Sigmoid colon (tissue), 7 donors: ENCODE data around the gene NPR1. TPM values are rescaled to one million over a fixed set of nuclear protein-coding genes. Genes with fewer than 3 reads are reported as not detected.
"Not testable (repeated sequence)": the region's sequence is repeated elsewhere in the genome, so short reads cannot be mapped to it uniquely, and the experiment has no call there.

Experiments
- DNase-seq: peaks from one replicate; pipeline ENCODE4 v3.0.0-alpha.2; 2019
- H3K27ac ChIP-seq, 4 donors: fragments of 200-600 bp; sonication (generic); one replicate each; pipeline ENCODE4 v1.5.1; 2016 to 2019; ENCODE audit warnings: mild to moderate bottlenecking in 1 of 4
- H3K27me3 ChIP-seq, 3 donors: fragments of 200-600 bp; sonication (generic); one replicate each; pipeline ENCODE4 v1.5.1; 2019; ENCODE audit warnings: mild to moderate bottlenecking in 1 of 3
- H3K36me3 ChIP-seq, 4 donors: fragments of 200-600 bp; sonication (generic); one replicate each; pipeline ENCODE4 v1.5.1; 2016 to 2019
- H3K4me1 ChIP-seq, 4 donors: fragments of 200-600 bp; sonication (generic); one replicate each; pipeline ENCODE4 v1.5.1; 2017 to 2019
- H3K4me3 ChIP-seq, 4 donors: fragments of 200-600 bp; sonication (generic); one replicate each; pipeline ENCODE4 v1.5.1; 2017 to 2019; ENCODE audit warnings: mild to moderate bottlenecking in 2 of 4, moderate library complexity in 1 of 4
- H3K9me3 ChIP-seq, 4 donors: fragments of 200-600 bp in 3 of 4; sonication (generic) in 3 of 4; one replicate each; pipeline versions ENCODE4 v1.5.1 to v1.6.1; 2013 to 2019
- EP300 ChIP-seq, 4 donors: sonication (generic); formaldehyde crosslinking; IDR thresholded peaks; one replicate each; pipeline ENCODE4 v1.6.1; 2017; ENCODE audit warnings: antibody characterized with exemption in 4 of 4
- POLR2A ChIP-seq, 2 donors: fragments of 450-650 bp; IDR thresholded peaks; one replicate each; pipeline ENCODE4 v1.6.1; 2016; ENCODE audit warnings: antibody characterized with exemption in 2 of 2, mild to moderate bottlenecking in 2 of 2, moderate library complexity in 2 of 2
- POLR2AphosphoS5 ChIP-seq, 4 donors: sonication (generic); formaldehyde crosslinking; IDR thresholded peaks; one replicate each; pipeline ENCODE4 v1.6.1; 2017; ENCODE audit warnings: antibody characterized with exemption in 4 of 4
- WGBS, 2 donors: extraction: QIAGEN DNeasy Blood & Tissue Kit; methylation state at CpG; one replicate each; pipeline ENCODE4 v1.1.7; 2013; 5-methylcytosine and 5-hydroxymethylcytosine counted together
- intact Hi-C: fragments of 100-400 bp; cut with DNase I; formaldehyde crosslinking; loops from one replicate; pipeline ENCODE4 v1.15.1; 2023
- polyA plus RNA-seq, 3 donors: library from polyadenylated mRNA; stranded (reverse); fragments of 200-250 nt; gene quantifications; one replicate each; pipeline ENCODE4 v1.2.3, GENCODE V29; 2013
- total RNA-seq, 4 donors: library from RNA; depleted of rRNA; stranded (reverse); fragments of >200 nt; gene quantifications; one replicate each; pipeline ENCODE4 v1.1.0, GENCODE V29; 2016
- TF ChIP-seq, protein P1 (sequence below), 4 experiments: fragments of 450-650 bp in 3 of 4; fragments of 200-600 bp in 1 of 4; IDR thresholded peaks; one replicate each; pipeline ENCODE4 v1.5.1; 2016 to 2019; ENCODE audit warnings: antibody characterized with exemption in 4 of 4, mild to moderate bottlenecking in 3 of 4, moderate library complexity in 2 of 4
- donor health status: healthy with polysubstance abuse.
- donor health status: Bipolar disorder and iron deficiency.
- donor health status: healthy.

NPR1 gene
- total and polyA plus RNA-seq, 7 donors: 0.23 to 36.2 (median 11.1) TPM

DNA sequence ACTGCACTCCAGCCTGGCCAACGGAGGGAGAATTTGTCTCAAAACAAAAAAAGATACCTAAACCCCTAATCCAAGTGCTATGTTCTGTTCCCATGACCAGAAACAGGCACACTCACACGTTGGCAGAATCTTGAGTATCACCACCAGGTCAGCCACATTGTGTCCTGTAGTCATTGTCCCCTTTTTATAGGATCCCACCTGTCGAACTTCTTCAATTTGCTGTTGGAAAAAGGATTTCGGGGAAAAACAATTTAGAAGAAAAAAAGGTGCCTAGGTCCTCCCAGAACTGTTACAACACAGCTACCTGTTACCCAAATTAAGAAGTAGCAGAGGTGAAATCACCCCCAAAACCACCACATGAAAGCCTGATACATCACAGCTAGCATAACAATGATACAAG lies 11.0 kb upstream of the NPR1 start:
- Histone ChIP-seq H3K4me1 (peaks cover 0 to 20% (median 15%) of the 10 kb centered on the region in 4 donors), H3K36me3 (peaks cover 53 to 68% (median 65%) of the 10 kb centered on the region in 4 donors), H3K27ac (no peak overlapping the region), H3K27me3 (no peaks in the 10 kb centered on the region), H3K9me3 (no peaks in the 10 kb centered on the region), H3K4me3 (no peak overlapping the region)
- intact Hi-C loops: no loop called here
- 86 to 94% methylated on average over 4 of the region's 4 CpGs for WGBS, 2 donors
- no peak for TF ChIP-seq EP300 (IDR thresholded peaks at IDR 0.05)
- no peak for TF ChIP-seq POLR2AphosphoS5 (IDR thresholded peaks at IDR 0.05)
- no peak for TF ChIP-seq POLR2A (IDR thresholded peaks at IDR 0.05)
- TF ChIP-seq, protein P1, sequence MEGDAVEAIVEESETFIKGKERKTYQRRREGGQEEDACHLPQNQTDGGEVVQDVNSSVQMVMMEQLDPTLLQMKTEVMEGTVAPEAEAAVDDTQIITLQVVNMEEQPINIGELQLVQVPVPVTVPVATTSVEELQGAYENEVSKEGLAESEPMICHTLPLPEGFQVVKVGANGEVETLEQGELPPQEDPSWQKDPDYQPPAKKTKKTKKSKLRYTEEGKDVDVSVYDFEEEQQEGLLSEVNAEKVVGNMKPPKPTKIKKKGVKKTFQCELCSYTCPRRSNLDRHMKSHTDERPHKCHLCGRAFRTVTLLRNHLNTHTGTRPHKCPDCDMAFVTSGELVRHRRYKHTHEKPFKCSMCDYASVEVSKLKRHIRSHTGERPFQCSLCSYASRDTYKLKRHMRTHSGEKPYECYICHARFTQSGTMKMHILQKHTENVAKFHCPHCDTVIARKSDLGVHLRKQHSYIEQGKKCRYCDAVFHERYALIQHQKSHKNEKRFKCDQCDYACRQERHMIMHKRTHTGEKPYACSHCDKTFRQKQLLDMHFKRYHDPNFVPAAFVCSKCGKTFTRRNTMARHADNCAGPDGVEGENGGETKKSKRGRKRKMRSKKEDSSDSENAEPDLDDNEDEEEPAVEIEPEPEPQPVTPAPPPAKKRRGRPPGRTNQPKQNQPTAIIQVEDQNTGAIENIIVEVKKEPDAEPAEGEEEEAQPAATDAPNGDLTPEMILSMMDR (IDR thresholded peaks at IDR 0.05): no peak
- no peak for DNase-seq

DNA sequence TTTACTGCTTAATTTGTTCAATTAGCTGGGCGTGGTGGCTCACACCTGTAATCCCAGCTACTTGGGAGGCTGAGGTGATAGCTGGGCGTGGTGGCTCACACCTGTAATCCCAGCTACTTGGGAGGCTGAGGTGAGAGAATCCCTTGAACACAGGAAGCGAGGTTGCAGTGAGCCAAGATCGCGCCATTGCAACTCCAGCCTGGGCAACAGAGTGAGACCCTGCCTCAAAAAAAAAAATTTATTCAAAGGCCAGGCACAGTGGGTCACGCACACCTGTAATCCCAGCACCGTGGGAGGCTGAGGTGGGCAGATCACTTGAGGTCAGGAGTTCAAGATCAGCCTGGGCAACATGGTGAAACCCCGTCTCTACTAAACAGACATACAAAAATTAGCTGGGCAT lies 9.8 kb upstream of the NPR1 start:
- DNase-seq: peak; percentile 43
- intact Hi-C loops, H3K4me3 ChIP-seq, H3K9me3 ChIP-seq, H3K27ac ChIP-seq, H3K27me3 ChIP-seq: not testable (repeated sequence)
- H3K36me3 ChIP-seq: peaks cover 43 to 56% (median 53%) of the 10 kb centered on the region in 4 donors
- WGBS, 2 donors: 95 to 97% methylated on average over 8 of the region's 8 CpGs
- peaks cover 0 to 20% (median 15%) of the 10 kb centered on the region in 4 donors for H3K4me1 ChIP-seq

DNA sequence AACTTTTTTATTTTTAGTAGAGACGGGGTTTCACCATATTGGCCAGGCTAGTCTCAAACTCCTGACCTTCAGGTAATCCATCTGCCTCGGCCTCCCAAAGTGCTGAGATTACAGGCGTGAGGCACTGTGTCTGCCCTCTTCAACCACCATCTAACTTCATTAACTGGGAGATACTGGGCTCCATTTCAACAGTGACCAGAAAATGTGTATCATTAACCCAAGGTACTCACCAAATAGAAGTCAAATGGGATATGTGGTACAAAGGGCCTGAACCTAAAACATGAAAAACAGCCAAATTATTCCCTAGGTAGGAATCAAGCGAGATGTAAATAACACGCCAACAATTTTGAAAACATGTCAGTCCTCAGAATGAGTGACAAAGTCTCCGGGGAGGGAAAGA lies 8.9 kb upstream of the NPR1 start:
- peaks cover 34 to 46% (median 44%) of the 10 kb centered on the region in 4 donors for H3K36me3 ChIP-seq
- no peak for DNase-seq
- WGBS, 2 donors: 89 to 92% methylated on average over 6 of the region's 6 CpGs
- no peaks in the 10 kb centered on the region for H3K27me3 ChIP-seq
- intact Hi-C loops: loop anchor here (2.0 kb wide), 2 partner anchors 35 to 59 kb away; partner anchors contain the start of genes CHTOP and INTS3
- peak overlapping the region in 3 of 4 donors; percentile 85 to 90 (median 86) for H3K27ac ChIP-seq
- peaks cover 0 to 20% (median 15%) of the 10 kb centered on the region in 4 donors for H3K4me1 ChIP-seq
- H3K9me3 ChIP-seq: no peaks in the 10 kb centered on the region
- no peak for TF ChIP-seq EP300 (IDR thresholded peaks at IDR 0.05)
- no peak for TF ChIP-seq POLR2AphosphoS5 (IDR thresholded peaks at IDR 0.05)
- TF ChIP-seq POLR2A (IDR thresholded peaks at IDR 0.05): no peak
- H3K4me3 ChIP-seq: peak overlapping the region; percentile 66 to 81 (median 77)

DNA sequence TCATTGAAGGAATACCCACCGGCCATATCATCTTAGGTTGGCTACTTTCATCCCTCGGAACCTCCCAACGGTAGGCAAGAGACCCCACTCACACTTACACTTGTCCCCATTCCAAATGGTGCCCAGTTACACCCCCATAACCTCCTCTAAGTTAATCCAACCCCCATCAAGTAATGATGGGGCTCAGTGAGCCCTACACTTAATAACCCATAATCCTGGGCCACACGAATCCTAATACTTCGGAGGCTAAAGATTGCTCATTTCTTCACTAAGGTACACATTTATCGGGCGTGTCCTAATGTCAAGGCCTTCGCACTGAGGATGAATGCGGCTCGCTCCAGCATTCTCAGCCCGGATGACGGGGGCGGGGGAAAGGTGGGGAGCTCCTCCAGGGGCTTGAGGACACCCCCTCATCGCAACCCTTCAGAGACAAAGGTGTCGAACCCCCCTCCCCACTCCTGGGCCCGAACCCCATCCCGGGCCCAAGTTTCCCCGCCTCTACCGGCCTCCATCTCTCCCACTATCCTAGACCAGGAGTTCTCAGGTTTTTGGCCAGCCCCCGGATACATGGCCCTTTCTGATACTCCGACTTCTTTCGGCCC lies 8.1 kb upstream of the NPR1 start:
- peak overlapping the region; percentile 84 to 90 (median 86) for H3K27ac ChIP-seq
- DNase-seq: no peak
- H3K36me3 ChIP-seq: peaks cover 26 to 39% (median 37%) of the 10 kb centered on the region in 4 donors
- no peaks in the 10 kb centered on the region for H3K27me3 ChIP-seq
- no peaks in the 10 kb centered on the region for H3K9me3 ChIP-seq
- peaks cover 0 to 20% (median 15%) of the 10 kb centered on the region in 4 donors for H3K4me1 ChIP-seq
- intact Hi-C loops: loop anchor here (2.0 kb wide), 2 partner anchors 36 to 58 kb away; partner anchors contain the start of genes CHTOP and INTS3
- 1 to 2% methylated on average over 22 of the region's 22 CpGs for WGBS, 2 donors
- peak overlapping the region; percentile 66 to 81 (median 77) for H3K4me3 ChIP-seq
- TF ChIP-seq POLR2A (IDR thresholded peaks at IDR 0.05) (no peak), POLR2AphosphoS5 (IDR thresholded peaks at IDR 0.05) (no peak), EP300 (IDR thresholded peaks at IDR 0.05) (no peak)
- TF ChIP-seq, protein P1 (IDR thresholded peaks at IDR 0.05): no peak

DNA sequence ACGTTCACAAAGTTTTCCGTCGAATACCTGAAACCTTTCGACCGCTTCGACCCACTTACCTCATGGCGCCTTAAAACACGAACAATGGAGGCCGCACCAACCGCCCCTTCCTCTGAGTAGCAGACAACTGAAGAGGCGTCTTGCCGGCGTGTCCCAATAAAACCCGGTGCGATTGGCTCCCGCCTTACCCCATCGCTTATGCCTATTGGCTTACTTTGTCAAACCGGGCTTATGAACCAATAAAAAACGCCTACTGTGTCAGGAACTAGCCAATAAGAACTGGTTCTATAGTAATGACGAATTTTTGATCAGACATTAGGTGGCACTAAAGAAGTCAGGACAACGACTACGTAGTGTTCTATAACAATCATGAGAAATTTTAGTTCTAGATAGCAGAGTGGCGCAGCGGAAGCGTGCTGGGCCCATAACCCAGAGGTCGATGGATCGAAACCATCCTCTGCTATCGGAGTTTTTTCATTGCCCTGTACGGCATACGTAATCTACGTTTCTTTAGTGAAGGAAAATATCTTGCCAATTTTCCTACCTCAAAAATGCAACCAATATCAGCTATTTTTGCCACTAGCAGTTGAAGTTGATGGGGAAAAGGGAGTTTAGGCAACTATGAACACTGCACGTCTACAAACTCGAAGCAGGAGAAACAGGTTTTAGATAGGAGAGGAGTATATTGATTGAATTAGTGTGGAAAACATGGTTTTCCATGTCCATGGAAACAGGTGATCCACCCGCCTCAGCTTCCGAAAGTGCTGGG lies 7.4 kb upstream of the NPR1 start, which contains the start of gene ILF2:
Gene ILF2 (minus strand): TSS at position 135 of the 769 bp plus-strand sequence. CDS start 71 bp downstream, at position 64.
- Histone ChIP-seq H3K36me3 (peaks cover 19 to 32% (median 30%) of the 10 kb centered on the region in 4 donors), H3K4me1 (peaks cover 0 to 20% (median 15%) of the 10 kb centered on the region in 4 donors), H3K27me3 (no peaks in the 10 kb centered on the region), H3K27ac (peak within 1 kb of the TSS; percentile 86 to 90 (median 89)), H3K9me3 (no peaks in the 10 kb centered on the region), H3K4me3 (peak within 1 kb of the TSS; percentile 66 to 81 (median 77))
- TF ChIP-seq POLR2A (IDR thresholded peaks at IDR 0.05) (peak; percentile 92 to 96), EP300 (IDR thresholded peaks at IDR 0.05) (no peak), POLR2AphosphoS5 (IDR thresholded peaks at IDR 0.05) (peak; percentile 93 to 99 (median 96))
- WGBS, 2 donors: 0% methylated on average over 35 of the region's 35 CpGs
- intact Hi-C loops: loop anchor here (2.0 kb wide), 2 partner anchors 36 to 58 kb away; partner anchors contain the start of genes CHTOP and INTS3
- peak; percentile 99 for DNase-seq

DNA sequence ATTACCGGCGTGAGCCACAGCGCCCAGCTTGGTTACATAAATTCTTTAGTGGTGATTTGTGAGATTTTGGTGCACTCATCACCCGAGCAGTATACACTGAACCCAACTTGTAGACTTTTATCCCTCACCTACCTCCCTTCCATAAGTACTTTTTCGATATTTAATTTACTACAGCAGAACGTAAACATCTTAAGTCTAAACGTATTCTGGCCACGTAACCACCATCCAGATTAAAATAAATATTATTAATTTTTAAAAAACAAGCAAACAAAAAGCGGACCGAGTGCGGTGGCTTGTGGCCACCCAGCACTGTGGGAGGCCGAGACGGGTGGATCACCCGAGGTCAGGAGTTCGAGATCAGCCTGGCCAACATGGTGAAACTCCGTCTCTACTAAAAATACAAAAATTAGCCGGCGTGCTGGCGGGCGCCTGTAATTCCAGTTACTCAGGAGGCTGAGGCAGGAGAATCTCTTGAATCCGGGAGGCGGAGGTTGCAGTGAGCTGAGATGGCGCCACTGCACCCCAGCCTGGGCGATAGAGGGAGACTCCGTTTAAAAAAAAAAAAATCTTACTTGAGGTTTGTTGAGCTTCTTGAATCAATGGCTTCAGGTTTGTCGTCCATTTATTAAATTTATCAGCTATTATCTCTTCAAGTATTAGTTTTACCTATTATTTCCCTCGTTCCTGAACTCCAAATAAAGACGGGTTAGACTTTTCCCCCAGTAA lies 6.7 kb upstream of the NPR1 start:
- peak overlapping the region; percentile 37 to 81 (median 77) for H3K4me3 ChIP-seq
- not testable (repeated sequence) for H3K9me3 ChIP-seq, DNase-seq, H3K27me3 ChIP-seq
- intact Hi-C loops: loop anchor here (2.0 kb wide), 2 partner anchors 37 to 57 kb away; partner anchors contain the start of genes CHTOP and INTS3
- WGBS, 2 donors: 5 to 7% methylated on average over 28 of the region's 28 CpGs
- peak overlapping the region; percentile 84 to 90 (median 87) for H3K27ac ChIP-seq
- H3K36me3 ChIP-seq: peaks cover 12 to 24% (median 22%) of the 10 kb centered on the region in 4 donors
- H3K4me1 ChIP-seq: peaks cover 0 to 20% (median 15%) of the 10 kb centered on the region in 4 donors
